NCI-H2107 treated with DMSO at 0.1 percent for 48 hours (cell line): ENCODE results near the gene C1orf167.

Experiments
- DNase-seq: peaks from one replicate; lab custom pipeline; 2025; ENCODE audit not compliant: unreplicated experiment; lab: John Stamatoyannopoulos, UW

The C1orf167 gene, protein sequence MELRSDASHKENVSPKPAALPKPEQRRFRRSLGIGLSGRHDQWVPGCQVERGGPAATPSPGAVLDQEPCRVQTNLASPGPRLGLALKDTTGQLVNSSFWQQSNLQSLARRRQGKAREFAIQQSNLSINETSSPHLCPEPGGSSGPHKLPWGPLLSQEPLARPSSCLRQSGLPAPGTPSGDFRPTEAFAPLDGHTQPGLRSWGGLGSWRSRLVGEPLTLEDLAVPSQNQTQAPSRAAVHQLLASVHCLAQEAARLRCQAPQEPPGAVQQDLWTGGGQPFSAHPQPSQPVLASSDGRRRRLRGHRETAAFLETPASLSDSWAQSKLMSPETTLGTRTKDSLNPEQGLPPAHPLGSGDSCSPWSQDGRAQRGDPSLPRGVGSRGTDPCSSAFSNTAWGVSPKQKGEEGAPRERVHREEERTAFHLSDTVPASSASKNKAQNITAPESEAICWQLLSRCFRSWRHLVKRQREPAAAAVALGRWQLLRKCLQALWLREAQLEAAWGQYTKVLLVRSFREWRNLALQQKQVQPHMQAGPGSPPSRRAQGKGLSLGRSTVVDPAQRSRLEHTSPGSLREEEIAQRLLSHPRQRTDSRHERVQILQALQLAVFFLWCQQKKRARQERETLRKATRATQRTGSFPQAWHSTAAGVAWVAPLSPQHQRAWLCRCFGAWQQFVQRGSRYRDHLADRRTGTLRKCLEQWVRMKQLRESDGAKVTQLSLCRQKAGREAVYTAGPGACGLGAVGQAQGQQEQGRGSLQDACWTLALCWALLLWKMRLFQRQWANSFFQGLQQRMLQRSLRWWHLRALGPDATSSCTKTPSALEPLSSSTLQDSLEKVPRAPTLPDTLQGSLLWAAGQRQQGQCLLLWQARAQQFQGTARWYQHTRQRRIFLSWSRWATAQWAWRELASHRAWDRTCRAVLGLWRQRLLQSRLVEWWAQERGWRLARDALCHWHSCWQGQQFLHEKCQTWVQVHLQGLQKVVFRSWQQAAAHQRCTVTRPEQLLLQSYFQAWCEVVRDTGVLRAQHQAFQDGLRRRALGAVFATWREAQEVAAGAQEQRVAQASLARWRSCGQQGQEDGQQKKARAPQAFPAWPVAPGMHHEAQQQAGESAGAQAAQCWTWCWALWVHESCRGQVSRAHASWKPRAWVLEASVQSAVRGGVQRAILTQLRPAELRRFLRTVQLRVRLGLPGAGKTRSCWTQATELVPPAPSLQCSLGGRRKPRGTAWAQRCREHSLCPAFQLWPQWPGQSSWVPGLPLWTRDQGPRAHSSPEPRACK (N-terminal part only)

GRCh38 chr1:11761988-11762406 is at the start of gene C1orf167:
TSS of gene C1orf167 (plus strand) at chr1:11762193. CDS start at chr1:11764401, 2,208 bp downstream.
- DNase-seq = no peak

DNA sequence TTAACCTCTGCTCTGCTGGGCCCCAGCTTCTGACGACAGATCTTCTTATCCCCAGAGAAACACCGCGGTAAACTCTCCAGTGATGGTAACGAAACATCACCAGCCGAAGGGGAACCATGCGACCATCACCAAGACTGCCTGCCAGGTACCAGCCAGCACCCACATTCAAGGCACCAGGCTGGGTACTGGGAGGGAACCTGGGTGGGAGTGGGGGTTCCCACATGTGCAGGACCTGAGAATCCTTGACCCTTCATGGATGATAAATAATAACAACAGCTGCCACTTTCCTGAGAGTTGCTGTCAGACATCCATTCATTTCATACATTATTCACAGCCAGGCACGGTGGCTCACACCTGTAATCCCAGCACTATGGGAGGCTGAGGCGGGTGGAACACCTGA is 49.7 kb upstream of the C1orf167 start:
- DNase-seq = no peak

DNA sequence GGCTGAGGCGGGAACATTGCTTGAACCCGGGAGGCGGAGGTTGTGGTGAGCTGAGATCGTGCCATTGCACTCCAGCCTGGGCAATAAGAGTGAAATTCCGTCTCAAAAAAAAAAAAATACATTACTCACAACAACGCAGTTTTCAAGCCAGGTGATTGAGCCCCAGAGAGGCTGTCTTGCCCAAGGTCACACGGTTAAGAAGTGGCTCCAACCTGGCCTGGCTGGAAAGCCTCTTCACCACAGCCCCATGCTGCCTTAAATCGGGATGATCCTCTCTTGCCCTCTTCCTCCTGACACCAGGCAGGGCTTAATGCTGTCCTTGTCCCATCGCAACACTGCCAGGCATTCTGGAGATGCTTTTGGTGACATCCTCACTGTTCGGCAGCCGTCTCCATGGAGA is 48.9 kb upstream of the C1orf167 start:
- DNase-seq = no peak

GRCh38 chr1:11714831-11715575 is 47.0 kb upstream of the C1orf167 start:
- DNase-seq = no peak

- DNase-seq = peak; percentile 49
These were observed 42.5 kb upstream of the C1orf167 start for GRCh38 chr1:11719313-11720032.

DNA sequence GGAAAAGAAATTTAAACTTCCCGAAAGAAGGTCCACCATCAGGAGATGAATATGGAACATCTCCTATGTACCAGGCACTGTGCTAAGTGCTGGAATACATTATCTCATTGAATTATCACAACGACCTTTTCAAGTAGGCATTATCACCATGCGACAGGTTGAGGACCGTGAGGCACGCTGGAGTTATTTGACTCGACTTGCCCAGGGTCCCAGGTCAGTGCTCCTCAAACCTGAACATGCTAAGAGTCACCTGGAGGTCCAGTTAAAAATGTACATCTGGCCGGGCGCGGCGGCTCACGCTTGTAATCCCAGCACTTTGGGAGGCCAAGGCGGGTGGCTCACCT is 42.0 kb upstream of the C1orf167 start:
- no peak for DNase-seq

GRCh38 chr1:11720525-11720924 is 41.5 kb upstream of the C1orf167 start:
- DNase-seq = no peak

- no peak for DNase-seq
These were observed 40.7 kb upstream of the C1orf167 start for GRCh38 chr1:11721311-11721710.

DNA sequence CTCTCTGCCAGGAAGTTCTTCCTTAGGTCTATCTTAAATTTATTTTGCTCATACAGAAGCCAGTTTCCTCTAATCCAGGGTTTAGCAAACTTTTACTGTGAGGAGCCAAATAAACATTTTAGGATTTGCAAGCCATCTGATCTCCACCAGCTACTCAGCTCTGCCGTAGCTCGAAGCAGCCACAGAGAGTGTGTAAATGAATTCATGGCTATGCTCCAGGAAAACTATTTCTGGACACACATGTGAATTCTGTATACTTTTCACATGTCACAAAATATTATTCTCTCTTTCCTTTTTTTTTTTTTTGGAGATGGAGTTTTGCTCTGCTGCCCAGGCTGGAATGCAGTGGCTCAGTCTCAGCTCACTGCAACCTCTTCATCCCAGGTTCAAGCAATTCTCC is 39.5 kb upstream of the C1orf167 start:
- DNase-seq = no peak

DNA sequence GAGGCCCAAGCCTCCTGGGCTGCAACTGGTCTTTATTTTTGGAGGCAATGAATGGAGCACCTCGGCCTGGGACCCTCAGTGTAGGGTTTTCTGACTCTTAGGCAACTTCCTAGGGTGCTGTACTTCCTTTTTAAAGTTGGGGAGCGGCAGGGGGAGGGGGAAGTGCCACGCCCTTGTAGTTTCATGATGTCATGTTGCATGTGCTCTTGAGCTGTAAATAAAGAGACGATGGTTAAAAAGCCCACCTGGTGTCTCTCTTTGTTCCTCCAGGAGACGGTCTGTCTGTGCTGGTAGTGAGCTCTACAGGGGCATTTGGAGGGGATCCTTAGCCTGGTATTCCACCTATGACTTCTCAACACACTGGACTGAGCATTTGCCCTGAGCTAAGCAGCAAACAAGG is 36.4 kb upstream of the C1orf167 start:
- DNase-seq = no peak

- DNase-seq = no peak
These were observed 34.9 kb upstream of the C1orf167 start for GRCh38 chr1:11727119-11727518.

DNA sequence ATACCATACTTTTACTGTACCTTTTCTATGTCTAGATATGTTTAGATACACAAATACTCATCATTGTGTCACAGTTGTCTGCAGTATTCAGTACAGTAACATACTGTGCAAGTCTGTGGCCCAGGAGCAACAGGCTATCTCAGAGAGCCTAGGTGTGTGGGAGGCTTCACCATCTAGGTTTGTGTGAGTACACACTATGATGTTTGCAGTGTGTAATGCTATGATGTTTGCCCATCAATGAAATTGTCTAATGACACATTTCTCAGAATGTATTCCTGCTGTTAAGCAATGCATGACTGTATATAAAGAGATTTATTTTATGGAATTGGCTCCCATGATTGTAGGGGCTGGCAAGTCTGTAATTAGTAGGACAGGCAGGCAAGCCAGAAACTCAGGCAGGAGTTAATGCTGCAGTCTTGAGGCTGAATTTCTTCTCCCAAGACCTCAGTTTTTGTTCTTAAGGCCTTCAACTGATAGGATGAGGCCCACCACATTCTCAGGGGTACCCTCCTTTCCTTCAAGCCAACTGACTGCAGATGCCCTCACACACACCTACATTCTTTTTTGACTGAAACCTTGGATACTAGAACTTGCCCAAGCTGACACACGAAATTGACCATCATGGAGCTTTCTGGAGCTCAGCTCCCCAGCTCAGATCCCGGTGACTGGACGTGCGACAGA is 33.7 kb upstream of the C1orf167 start:
- no peak for DNase-seq

DNA sequence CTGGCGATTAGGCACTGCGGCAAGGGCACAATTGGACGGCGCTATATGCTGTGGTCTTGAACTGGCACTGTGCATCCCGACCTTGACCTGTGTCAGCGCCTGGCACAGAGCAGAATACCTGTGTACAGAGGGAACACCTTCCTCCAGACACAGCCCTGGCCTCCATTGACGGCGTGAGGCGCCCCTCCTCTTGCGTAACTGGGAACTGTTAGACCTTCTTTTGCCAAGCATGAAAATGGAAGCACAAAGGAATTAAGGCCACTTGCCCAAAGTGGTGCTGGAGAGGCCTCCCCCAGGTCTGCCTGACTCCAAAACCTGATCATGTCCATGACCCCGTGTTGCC is 32.9 kb upstream of the C1orf167 start:
- no peak for DNase-seq

DNA sequence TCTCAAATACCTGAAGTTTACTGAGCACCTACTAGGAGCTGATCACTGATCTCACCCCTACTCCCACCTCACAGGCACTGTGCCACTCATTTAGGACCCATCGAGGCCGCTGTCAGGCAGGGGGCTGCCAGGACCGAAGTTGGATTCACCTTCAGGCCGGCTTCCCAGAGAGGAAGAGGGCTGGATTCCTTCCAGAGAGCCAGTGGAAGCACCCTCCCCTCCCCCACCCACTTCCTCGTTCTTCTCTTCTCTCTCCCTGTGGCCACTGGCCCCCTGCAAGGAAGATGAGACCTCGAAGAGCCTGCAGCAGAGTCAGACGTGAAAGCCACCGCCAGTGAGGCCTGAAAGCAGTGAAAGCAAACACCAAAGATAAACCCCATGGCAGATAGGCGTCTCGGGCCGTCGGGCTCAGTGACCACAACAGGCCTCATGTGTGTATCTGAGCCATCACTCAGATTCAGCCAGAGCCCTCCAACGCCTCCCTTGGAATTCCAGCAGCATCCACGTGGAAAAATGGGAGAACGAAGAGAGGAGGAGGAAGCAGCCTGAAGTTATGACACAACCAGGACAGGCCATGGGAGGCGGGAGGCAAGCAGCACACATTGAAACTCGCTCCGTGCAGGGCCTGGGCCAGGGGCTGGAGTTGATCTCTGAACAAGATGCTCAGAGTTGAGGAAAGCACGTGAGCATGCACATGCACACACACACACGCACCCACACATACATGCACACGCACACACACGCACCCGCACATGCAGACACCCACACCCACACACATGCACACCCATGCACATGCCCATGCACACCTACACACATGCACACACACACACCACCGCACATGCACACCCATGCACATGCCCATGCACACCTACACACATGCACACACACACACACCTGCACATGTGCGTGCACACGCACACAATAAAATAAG is 32.2 kb upstream of the C1orf167 start:
- no peak for DNase-seq

GRCh38 chr1:11730429-11730891 is 31.5 kb upstream of the C1orf167 start:
- no peak for DNase-seq

DNA sequence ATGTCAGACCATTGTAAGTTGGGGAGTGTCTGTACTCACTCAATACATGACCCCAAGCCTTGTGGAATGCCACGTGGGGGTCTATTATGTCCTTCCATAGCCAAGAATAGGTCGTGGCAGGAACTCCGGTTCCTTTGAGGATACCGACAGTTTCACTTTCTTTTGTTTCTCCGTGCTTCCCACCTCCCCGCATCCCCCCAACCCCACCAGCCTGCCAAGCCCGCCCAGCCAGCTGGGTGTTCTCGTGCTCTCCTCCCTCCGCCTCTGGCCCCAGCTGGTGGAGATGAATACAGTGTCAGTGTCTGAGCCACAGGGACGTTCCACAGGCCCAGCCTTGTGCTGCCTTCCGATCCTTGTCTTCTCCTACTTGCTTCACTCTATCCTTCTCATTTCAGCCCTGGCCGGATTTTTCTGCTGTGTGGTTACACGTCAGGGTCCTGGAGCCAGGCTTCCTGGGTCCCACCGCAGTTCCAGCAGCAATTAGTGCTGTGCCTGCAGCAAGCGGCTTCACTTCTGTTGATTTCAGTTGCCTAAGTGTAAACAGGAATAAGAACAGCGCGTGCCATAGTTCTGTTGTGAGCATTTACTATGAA is 30.2 kb upstream of the C1orf167 start:
- DNase-seq = no peak

GRCh38 chr1:11733306-11733705 is 28.7 kb upstream of the C1orf167 start:
- no peak for DNase-seq

GRCh38 chr1:11735531-11735853 is 26.5 kb upstream of the C1orf167 start:
- DNase-seq = no peak
